Stimulated activated CD4-positive, alpha-beta T cell treated with anti-CD3 and anti-CD28 coated beads, Interleukin-1b, Interleukin-23, amount 100 ng/mL, for 1 hour (primary cell): ENCODE data around the gene PBX3.

Source experiments
- DNase-seq, 2 donors: peaks; one replicate each; pipeline ENCODE4 v3.0.0-alpha.2; 2020; ENCODE audit warnings: low read depth in 2 of 2

The PBX3 gene

DNA sequence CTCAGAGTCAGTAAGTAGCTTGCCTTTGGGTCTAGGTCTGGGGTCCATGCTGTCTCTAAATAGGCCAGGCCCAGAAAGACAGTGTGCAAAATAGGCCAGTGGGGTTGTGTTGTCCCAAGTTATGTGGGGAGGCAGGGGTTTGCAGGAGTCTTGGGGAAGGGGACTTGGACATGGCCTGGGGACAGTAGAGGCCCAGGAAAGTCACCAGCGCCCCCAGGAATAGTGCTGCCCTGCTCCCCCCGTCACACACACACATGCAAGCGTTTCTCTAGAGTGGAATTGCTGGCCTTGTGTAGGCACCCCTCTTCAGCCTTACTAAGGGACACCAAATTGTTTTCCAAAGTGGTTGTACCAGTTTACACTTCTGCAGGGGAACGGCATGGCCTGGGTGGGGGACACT is 227.5 kb downstream of the PBX3 start:
- no peak for DNase-seq

DNA sequence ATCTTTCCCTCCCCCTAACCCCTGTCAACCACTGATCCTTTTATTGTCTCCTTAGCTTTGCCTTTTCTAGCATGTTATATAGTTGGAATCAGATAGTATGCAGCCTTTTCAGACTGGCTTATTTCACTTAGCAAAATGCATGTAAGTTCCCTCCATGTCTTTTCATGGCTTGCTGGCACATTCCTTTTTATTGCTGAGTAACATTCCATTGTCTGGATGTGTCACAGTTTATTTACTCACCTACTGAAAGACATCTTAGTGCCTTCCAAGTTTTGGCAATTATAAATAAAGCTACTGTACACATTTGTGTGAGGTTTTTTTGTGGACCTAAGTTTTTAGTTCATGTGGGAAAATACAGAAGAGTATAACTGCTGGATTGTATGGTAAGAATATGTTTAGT is 230.1 kb downstream of the PBX3 start:
- DNase-seq: no peak

GRCh38 chr9:125979383-125979782 is 232.2 kb downstream of the PBX3 start:
- DNase-seq: no peak

DNA sequence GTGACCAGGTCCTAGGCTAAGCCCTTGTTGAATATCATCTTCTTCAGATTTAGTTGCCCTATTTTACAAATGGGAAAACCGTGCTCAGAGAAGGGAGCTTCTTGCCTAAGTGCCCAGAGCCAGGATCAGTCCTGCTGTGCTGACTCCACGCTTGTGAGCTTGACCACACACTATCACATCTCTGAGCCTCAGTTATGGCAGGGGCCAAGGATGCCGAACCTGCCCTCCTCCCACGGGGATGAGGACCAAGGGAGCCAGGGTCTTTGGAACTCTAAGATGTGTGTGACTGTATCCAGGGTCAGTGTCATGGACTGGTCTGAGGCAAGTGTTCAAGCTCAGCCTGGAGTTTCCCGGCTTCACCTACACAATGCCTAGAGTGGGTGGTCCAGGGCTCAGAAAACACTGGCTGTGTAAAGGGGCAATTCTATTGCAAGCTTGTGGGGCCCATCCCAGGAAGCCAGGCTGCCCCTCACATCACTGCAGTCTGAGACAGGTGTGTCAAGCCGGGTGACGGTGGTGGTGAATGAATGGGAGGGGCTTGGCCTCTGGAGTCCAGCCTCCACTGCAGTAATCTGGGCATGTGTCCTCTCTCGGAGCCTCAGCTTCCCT is 235.7 kb downstream of the PBX3 start:
- DNase-seq: no peak

- DNase-seq: no peak
These were observed 236.5 kb downstream of the PBX3 start for GRCh38 chr9:125983681-125984080.

DNA sequence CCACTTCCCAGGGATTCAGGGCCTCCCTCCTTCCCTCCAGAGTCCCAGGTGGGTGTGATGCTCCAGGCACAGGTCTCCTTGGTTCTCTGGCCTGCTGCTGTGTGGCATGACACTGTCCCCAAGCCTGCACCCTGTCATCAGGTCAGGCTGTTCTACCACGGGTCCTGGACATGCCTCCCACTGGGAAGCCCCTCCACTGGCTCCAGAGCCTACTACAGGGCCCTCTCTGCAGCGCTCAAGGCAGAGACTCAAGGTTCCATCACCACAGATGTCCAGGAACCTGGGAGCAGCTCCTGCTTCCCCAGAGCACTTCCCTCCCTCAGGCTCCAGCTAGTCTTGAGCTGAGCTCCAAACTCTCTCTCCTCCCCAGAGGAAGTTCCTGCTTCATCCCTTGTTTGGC is 237.3 kb downstream of the PBX3 start:
- DNase-seq: no peak

GRCh38 chr9:125985142-125985997 is 238.2 kb downstream of the PBX3 start:
- no peak for DNase-seq

DNA sequence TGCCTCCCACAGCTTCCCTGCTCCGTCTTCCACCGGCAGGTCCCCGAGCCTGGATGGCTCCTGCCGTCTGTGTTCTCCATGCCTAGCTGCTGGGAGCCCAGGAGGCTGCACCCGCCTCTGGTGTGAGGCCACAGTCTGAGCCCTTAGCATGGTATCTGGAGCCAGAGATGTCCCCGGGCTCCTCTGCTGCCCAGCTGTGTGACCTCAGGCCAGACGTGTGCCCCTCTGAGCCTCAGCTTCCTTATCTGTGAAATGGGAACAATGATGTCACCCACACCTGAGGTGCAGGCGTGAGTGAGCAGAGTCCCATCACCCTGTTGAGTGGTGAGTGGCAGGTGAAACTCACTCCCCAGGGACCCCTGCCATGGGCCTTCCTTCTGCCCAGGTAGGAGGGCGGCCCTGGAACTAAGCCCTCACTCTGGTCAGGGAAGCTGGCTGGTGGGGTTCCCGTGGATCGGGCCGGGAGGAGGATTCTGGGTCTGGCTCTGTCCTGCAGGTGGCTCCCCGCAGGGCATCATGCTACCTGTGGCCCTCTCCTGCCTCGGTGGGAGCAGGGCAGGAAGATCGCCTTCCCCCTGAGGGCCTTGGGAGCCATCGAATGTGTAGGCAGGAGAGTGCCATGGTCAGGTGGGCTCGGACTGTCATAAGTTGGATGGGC is 239.0 kb downstream of the PBX3 start:
- no peak for DNase-seq

DNA sequence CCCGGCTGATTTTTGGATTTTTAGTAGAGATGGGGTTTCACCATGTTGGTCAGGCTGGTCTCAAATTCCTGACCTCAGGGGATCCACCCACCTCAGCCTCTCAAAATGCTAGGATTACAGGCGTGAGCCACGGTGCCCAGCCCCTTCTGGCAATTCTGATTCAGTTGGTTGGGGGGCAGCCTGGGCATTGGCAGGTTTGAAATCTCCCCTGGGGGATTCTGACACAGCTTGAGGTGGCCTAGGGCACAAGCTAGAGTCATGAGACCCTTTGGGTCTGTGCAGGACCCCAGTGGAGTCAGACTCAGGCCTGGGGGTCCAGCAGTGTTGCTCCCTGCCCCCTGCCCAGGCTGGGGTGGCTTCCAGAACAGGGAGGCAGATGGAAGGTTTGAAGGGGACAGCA is 239.8 kb downstream of the PBX3 start:
- DNase-seq: no peak

GRCh38 chr9:125987420-125987819 is 240.2 kb downstream of the PBX3 start:
- DNase-seq: no peak

DNA sequence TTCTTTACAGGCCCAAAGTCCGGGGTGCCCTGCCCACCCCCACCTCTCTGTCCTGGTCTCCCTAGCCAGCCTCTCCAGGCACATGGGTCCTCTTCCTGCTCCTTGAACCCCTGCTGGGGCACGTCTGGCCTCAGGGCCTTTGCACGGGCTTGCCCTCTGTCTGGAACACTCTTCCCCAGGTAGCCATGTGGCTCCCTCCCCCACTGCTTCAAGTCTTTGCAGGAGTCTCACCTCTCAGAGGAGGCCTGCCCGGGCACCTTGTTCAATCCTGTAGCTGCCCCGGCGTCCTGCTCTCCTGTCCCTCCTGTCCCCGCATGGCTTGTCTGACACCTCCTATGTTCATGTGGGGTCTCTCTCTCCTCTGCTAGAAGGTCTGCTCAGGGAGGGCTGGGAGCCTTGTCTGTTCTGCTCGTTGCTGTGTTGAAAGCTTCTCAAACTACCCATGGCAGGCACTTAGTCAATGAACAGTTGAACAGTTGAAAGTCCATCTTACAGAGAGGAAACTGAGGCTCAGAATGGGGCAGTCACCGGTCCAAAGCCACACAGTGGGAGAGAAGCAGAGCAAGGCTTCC is 241.4 kb downstream of the PBX3 start:
- DNase-seq: no peak

DNA sequence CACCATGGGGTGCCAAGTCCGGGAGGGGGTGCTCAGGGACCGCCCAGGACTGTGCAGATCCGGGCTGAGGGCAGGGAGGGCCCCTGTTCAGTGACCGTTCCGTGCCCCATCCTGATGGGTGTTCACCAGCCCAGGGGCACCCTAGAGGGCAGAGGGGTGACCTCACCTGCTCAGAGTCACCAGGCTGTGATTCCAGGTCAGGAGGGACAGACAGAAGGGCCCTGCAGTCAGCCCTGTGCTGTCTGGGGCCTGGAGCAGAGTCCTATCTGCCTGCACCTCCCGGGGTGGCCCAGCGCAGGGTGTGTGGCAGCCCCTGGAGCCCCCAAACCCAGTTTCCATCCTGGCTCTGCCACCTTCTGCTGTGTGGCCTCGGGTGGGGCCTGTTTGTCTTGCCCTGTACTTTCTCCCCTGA is 241.9 kb downstream of the PBX3 start:
- DNase-seq: no peak

DNA sequence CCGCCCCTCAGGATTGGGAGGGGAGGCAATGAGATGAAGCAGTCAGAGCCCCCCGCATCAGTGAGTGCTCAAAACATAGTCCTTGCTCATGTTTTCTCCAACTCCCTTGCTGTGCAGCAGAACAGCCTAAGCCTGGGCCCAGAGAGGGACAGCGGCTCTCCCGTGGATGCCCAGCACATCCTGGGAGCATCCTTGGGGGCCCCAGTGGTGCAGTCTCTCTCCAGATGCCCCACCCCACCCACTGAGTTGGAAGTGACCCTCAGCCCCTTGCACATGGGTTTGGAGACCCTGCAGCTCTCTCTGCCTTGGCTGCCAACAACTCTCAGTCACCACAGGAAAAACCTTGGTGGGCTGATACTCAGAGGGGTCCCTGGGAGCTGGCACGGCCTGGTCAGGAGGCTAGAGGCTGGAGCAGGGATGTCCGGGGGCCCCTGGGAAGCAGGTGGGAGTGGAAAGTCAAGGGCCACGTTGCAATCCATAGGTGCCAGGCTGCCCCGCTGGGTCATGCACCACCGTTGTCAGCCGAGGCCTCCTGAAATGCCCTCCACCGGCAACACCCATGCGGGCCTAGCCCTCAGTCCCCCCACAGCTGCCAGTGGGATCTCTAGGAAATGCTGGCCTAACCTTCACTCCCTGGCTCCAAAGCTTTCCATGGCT is 242.5 kb downstream of the PBX3 start:
- no peak for DNase-seq

DNA sequence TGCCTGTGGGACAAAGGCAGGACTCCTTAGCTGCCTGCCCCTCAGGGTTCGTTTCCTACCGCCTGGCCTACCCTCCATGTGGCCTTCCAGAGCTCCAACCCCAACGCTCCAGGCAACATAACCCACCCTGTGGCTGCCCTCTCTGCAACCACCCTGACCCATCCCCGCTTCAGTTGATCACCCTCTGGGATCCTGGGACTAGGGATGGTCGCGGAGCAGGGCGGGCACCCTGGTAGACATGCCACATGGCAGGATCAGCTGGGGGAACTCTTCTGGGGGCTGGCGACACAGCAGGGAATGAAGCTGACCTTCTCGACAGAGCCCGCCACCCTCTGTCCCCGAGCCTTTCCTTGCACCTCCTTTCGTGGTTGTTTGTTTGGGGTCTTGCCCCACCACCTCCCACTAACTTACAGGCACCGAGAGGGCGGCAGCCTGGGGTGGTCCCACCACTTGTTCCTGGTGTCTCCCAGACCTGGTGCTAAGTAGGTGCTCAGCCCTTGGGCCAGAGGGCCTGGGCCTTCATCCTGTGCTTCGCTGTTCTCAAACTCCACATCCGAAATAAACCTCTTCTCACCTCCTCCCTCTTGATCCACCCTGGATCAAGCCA is 243.1 kb downstream of the PBX3 start:
- no peak for DNase-seq

GRCh38 chr9:125990793-125991220 is 243.6 kb downstream of the PBX3 start:
- DNase-seq: no peak

- DNase-seq: no peak
These were observed 244.8 kb downstream of the PBX3 start for GRCh38 chr9:125991886-125992529.

- no peak for DNase-seq
These were observed 245.4 kb downstream of the PBX3 start for GRCh38 chr9:125992557-125992956.

DNA sequence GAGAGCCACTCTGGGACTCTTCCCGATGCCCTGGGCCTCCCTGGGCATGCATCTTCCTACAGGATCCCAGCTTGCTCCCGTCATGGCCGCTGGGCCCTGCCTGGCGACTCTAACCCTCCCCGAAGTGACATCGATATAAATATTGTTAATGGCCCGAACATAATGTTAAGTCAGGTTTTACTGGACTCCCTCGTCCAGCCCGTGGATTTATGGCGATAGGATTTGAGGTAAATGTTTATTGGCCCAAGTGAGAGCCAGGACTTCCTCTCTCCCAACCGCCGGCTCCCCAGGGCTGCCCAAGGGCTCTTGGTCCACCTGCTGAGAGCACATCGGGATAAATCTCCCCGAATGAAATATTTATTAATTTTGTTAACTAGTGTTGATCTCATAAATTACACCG is 246.3 kb downstream of the PBX3 start:
- DNase-seq: no peak

- DNase-seq: no peak
These were observed 247.1 kb downstream of the PBX3 start for GRCh38 chr9:125994066-125994943.

GRCh38 chr9:125995006-125995405 is 247.8 kb downstream of the PBX3 start:
- DNase-seq: no peak
